Suprapubic skin (tissue), 4 donors: ENCODE data around the gene ODAPH. TPM values are rescaled to one million over a fixed set of nuclear protein-coding genes. Genes with fewer than 3 reads are reported as not detected.

ENCODE experiments used
- DNase-seq, 2 donors: peaks; one replicate each; pipeline ENCODE4 v3.0.0-alpha.2; 2019; ENCODE audit warnings: low spot score in 2 of 2
- H3K27ac ChIP-seq: fragments of 200-600 bp; sonication (generic); one replicate; pipeline ENCODE4 v1.5.1; 2019
- H3K27me3 ChIP-seq: fragments of 200-600 bp; sonication (generic); one replicate; pipeline ENCODE4 v1.5.1; 2019
- H3K36me3 ChIP-seq: fragments of 200-600 bp; sonication (generic); one replicate; pipeline ENCODE4 v1.5.1; 2019
- H3K4me1 ChIP-seq: fragments of 200-600 bp; sonication (generic); one replicate; pipeline ENCODE4 v1.5.1; 2019
- H3K4me3 ChIP-seq: fragments of 200-600 bp; sonication (generic); one replicate; pipeline ENCODE4 v1.5.1; 2019; ENCODE audit warnings: mild to moderate bottlenecking
- H3K9me3 ChIP-seq: fragments of 200-600 bp; sonication (generic); one replicate; pipeline ENCODE4 v1.5.1; 2019
- CTCF ChIP-seq, 2 donors: fragments of 200-600 bp in 1 of 2; fragments of 450-650 bp in 1 of 2; sonication (generic) in 1 of 2; IDR thresholded peaks; one replicate each; pipeline ENCODE4 v1.5.1; 2016 to 2019; ENCODE audit warnings: antibody characterized with exemption in 2 of 2, mild to moderate bottlenecking in 1 of 2, moderate library complexity in 1 of 2
- EP300 ChIP-seq: sonication (generic); formaldehyde crosslinking; IDR thresholded peaks from one replicate; pipeline ENCODE4 v1.6.1; 2017; ENCODE audit warnings: antibody characterized with exemption
- POLR2A ChIP-seq, 2 donors: fragments of 450-650 bp; IDR thresholded peaks; one replicate each; pipeline ENCODE4 v1.6.1; 2017; ENCODE audit warnings: antibody characterized with exemption in 2 of 2, mild to moderate bottlenecking in 2 of 2, moderate library complexity in 2 of 2
- POLR2AphosphoS5 ChIP-seq, 3 donors: sonication (generic); formaldehyde crosslinking; IDR thresholded peaks; one replicate each; pipeline ENCODE4 v1.6.1; 2017; ENCODE audit warnings: antibody characterized with exemption in 3 of 3
- WGBS: methylation state at CpG from one replicate; pipeline ENCODE4 v1.1.5; 2018; 5-methylcytosine and 5-hydroxymethylcytosine counted together
- total RNA-seq, 4 donors: library from RNA; depleted of rRNA; stranded (reverse); fragments of >200 nt; gene quantifications; one replicate each; pipeline ENCODE4 v1.1.0, GENCODE V29; 2016

The ODAPH gene
- total RNA-seq, 4 donors from 2014 or later: 0.56 TPM; not detected in 3

- Histone ChIP-seq H3K9me3 (no peaks in the 10 kb centered on the region), H3K4me3 (no peak overlapping the region), H3K4me1 (no peaks in the 10 kb centered on the region), H3K27me3 (no peaks in the 10 kb centered on the region), H3K27ac (no peak overlapping the region), H3K36me3 (no peaks in the 10 kb centered on the region)
- no peak for TF ChIP-seq EP300
- no peak for TF ChIP-seq POLR2A (IDR thresholded peaks at IDR 0.05)
- no peak for TF ChIP-seq POLR2AphosphoS5 (IDR thresholded peaks at IDR 0.05)
- TF ChIP-seq CTCF (IDR thresholded peaks at IDR 0.05): no peak
- DNase-seq: no peak
- 100% methylated on average over 1 of the region's 1 CpG for WGBS
These were observed 56.4 kb downstream of the ODAPH start for GRCh38 chr4:75612306-75612705.

Other genes starting within 250 kb of the ODAPH start
- gene RCHY1, start 41.7 kb upstream of the ODAPH start, total RNA-seq: 10 to 100 TPM; 11.4 to 24.2 (median 20.6) TPM
- 10 to 100 TPM; 13.0 to 45.0 (median 17.0) TPM for gene THAP6, start 41.6 kb upstream of the ODAPH start, total RNA-seq
- gene CDKL2, start 74.5 kb downstream of the ODAPH start, total RNA-seq: 1 to 10 TPM in 3 of 4 donors, not detected in 1; 1.3 to 2.0 (median 1.8) TPM
- gene G3BP2, start 117.3 kb downstream of the ODAPH start, total RNA-seq: 10 to 100 TPM; 48.8 to 62.0 (median 56.6) TPM
- gene USO1, start 168.5 kb downstream of the ODAPH start, total RNA-seq: 10 to 100 TPM; 46.8 to 61.1 (median 55.2) TPM